Left lung (tissue), 10 donors: ENCODE results near the gene HOXD10. TPM values are rescaled to one million over a fixed set of nuclear protein-coding genes. Genes with fewer than 3 reads are reported as not detected.

ENCODE experiments used
- ATAC-seq: fragments of 200-7000 bp; cut with Tn5 transposase; one replicate; pipeline ENCODE4 v1.9.1; 2020; ENCODE audit warnings: moderate library complexity
- DNase-seq, 4 donors: peaks; one replicate each; pipeline ENCODE4 v3.0.0-alpha.2; 2013 to 2020
- H3K27ac ChIP-seq, 2 donors: fragments of 200-600 bp; sonication (generic) in 1 of 2; one replicate each; pipeline versions ENCODE4 v1.5.0 to v1.8.0; 2020 to 2021
- H3K27me3 ChIP-seq, 2 donors: fragments of 200-600 bp; sonication (generic) in 1 of 2; one replicate each; pipeline versions ENCODE4 v1.5.0 to v1.8.0; 2020 to 2021
- H3K36me3 ChIP-seq, 2 donors: fragments of 200-600 bp; sonication (generic) in 1 of 2; one replicate each; pipeline versions ENCODE4 v1.5.0 to v1.8.0; 2020 to 2021
- H3K4me1 ChIP-seq, 2 donors: fragments of 200-600 bp; one replicate each; pipeline ENCODE4 v1.8.0; 2021
- H3K4me3 ChIP-seq, 2 donors: fragments of 200-600 bp; sonication (generic) in 1 of 2; one replicate each; pipeline versions ENCODE4 v1.5.0 to v1.8.0; 2020 to 2021; ENCODE audit warnings: mild to moderate bottlenecking in 1 of 2
- H3K9me3 ChIP-seq, 2 donors: fragments of 200-600 bp; sonication (generic) in 1 of 2; one replicate each; pipeline versions ENCODE4 v1.5.0 to v1.8.0; 2020 to 2021
- CTCF ChIP-seq, 2 donors: fragments of 200-600 bp; sonication (generic) in 1 of 2; IDR thresholded peaks; one replicate each; pipeline versions ENCODE4 v1.5.0 to v1.8.0; 2021; ENCODE audit warnings: antibody characterized with exemption in 2 of 2
- intact Hi-C, 2 donors: fragments of 100-400 bp; cut with DNase I; formaldehyde crosslinking; loops; one replicate each; pipeline versions ENCODE4 v1.11.2 to v1.14.2; 2022
- polyA plus RNA-seq, 6 donors: library from polyadenylated mRNA; unstranded; fragments of 120-200 nt; gene quantifications; one replicate each; pipeline ENCODE4 v1.2.1, GENCODE V29; 2013; ENCODE audit not compliant: insufficient read length in 6 of 6
- total RNA-seq, 2 donors: library from RNA; stranded (reverse); fragmentation: NEBNext Ultra II Directional; extraction: Animal tissue kit (Norgen Biotek cat#: 25700); gene quantifications; one replicate each; pipeline ENCODE4 v1.2.1, GENCODE V29; 2021
- donor health status: DM: no; HTN: yes; CAD: no.
- donor health status: DM: no; HTN: no; CAD: no.

The HOXD10 gene
- total and polyA plus RNA-seq, 8 donors: 0.31 to 1.5 (median 0.44) TPM; not detected in 2

GRCh38 chr2:176082824-176083751, 33.5 kb upstream of the HOXD10 start:
- H3K4me3 ChIP-seq: no peak overlapping the region
- H3K36me3 ChIP-seq: no peaks in the 10 kb centered on the region
- no peak for DNase-seq
- intact Hi-C loops: loop anchor here in 1 of 2 donors (10.0 kb wide), 1 partner anchor 718 kb away; no protein-coding TSS in a partner anchor
- ATAC-seq: no peak
- H3K4me1 ChIP-seq: peaks cover 0 to 32% of the 10 kb centered on the region in 2 donors
- H3K27me3 ChIP-seq: peaks cover 97 to 100% of the 10 kb centered on the region in 2 donors
- TF ChIP-seq CTCF (IDR thresholded peaks at IDR 0.05): no peak
- no peak overlapping the region for H3K27ac ChIP-seq
- no peaks in the 10 kb centered on the region for H3K9me3 ChIP-seq

- no peak for DNase-seq
- no peak within 1 kb of the TSS for H3K27ac ChIP-seq
- H3K4me1 ChIP-seq: peaks cover 0 to 36% of the 10 kb centered on the region in 2 donors
- peaks cover 97 to 100% of the 10 kb centered on the region in 2 donors for H3K27me3 ChIP-seq
- ATAC-seq: no peak
- no peak for TF ChIP-seq CTCF (IDR thresholded peaks at IDR 0.05)
- H3K4me3 ChIP-seq: no peak within 1 kb of the TSS
- intact Hi-C loops: loop anchor here in 1 of 2 donors (10.0 kb wide), 1 partner anchor 719 kb away; no protein-coding TSS in a partner anchor
- no peaks in the 10 kb centered on the region for H3K9me3 ChIP-seq
- no peaks in the 10 kb centered on the region for H3K36me3 ChIP-seq
Measured at GRCh38 chr2:176083796-176084261, 32.7 kb upstream of the HOXD10 start, which contains the start of gene EVX2. TSS of gene EVX2 (minus strand) at chr2:176083962. CDS start at chr2:176083776, 186 bp downstream.

GRCh38 chr2:176084611-176085119, 31.9 kb upstream of the HOXD10 start:
- no peak for TF ChIP-seq CTCF (IDR thresholded peaks at IDR 0.05)
- no peak overlapping the region for H3K4me3 ChIP-seq
- peaks cover 97 to 100% of the 10 kb centered on the region in 2 donors for H3K27me3 ChIP-seq
- intact Hi-C loops: loop anchor here in 1 of 2 donors (10.0 kb wide), 1 partner anchor 720 kb away; no protein-coding TSS in a partner anchor
- peaks cover 0 to 31% of the 10 kb centered on the region in 2 donors for H3K4me1 ChIP-seq
- ATAC-seq (no peak), DNase-seq (no peak)
- no peak overlapping the region for H3K27ac ChIP-seq
- H3K36me3 ChIP-seq: no peaks in the 10 kb centered on the region
- no peaks in the 10 kb centered on the region for H3K9me3 ChIP-seq

GRCh38 chr2:176085120-176085788, 31.3 kb upstream of the HOXD10 start:
- intact Hi-C loops: loop anchor here in 1 of 2 donors (10.0 kb wide), 1 partner anchor 720 kb away; no protein-coding TSS in a partner anchor
- no peak for DNase-seq
- TF ChIP-seq CTCF (IDR thresholded peaks at IDR 0.05): no peak

More at GRCh38 chr2:176085120-176085788, 31.3 kb upstream of the HOXD10 start:
- H3K36me3 ChIP-seq: no peaks in the 10 kb centered on the region
- peaks cover 99 to 100% of the 10 kb centered on the region in 2 donors for H3K27me3 ChIP-seq
- H3K27ac ChIP-seq: no peak overlapping the region
- no peaks in the 10 kb centered on the region for H3K9me3 ChIP-seq
- no peak overlapping the region for H3K4me3 ChIP-seq
- H3K4me1 ChIP-seq: peaks cover 0 to 27% of the 10 kb centered on the region in 2 donors
- ATAC-seq: no peak
